K562 (cell line): Measurements from ENCODE around the gene PTTG2. TPM values are rescaled to one million over a fixed set of nuclear protein-coding genes. Genes with fewer than 3 reads are reported as not detected.

Experiments
- ATAC-seq: fragments of 200-7000 bp; cut with Tn5 transposase; 3 replicates; pipeline ENCODE4 v1.9.1; 2020; ENCODE audit warnings: moderate library complexity
- BruUV-seq: library from RNA; stranded (reverse); fragments of 400-500 nt; replicated peaks from 2 replicates; lab custom pipeline; 2021; lab: Mats Ljungman, UMichigan
- CTCF ChIA-PET: fragments of 300-600 bp; formaldehyde crosslinking; extraction: SDS; loops from one replicate; lab custom pipeline; 2021; ENCODE audit warnings: low intra/inter-chr PET ratio; lab: Yijun Ruan, JAX
- POLR2A ChIA-PET: fragments of 300-600, 350-650 bp; sonication (Branson Sonifier 250); formaldehyde crosslinking; extraction: SDS; loops from one replicate; lab custom pipeline; 2021; ENCODE audit warnings: antibody characterized with exemption, inconsistent platforms; lab: Yijun Ruan, JAX
- DNase-seq, 4 experiments: peaks; one replicate each; pipeline versions ENCODE4 v3.0.0 to v3.0.0-alpha.2; 2011 to 2018; ENCODE audit warnings: low spot score in 3 of 4, mixed read lengths in 3 of 4; ENCODE audit errors: extremely low read depth in 1 of 4
- FAIRE-seq: peaks from 2 replicates; lab custom pipeline; 2011; peaks lifted over from hg19 to GRCh38; lab: Jason Lieb, UNC
- H2AFZ ChIP-seq: 2 replicates; pipeline ENCODE4 v1.6.0; 2011; ENCODE audit warnings: low read depth, low read length, control low read depth, inconsistent platforms
- H3K27ac ChIP-seq: fragments of 200-600 bp; 3 replicates; pipeline ENCODE4 v1.8.0; 2011; ENCODE audit warnings: low read depth, mild to moderate bottlenecking, control low read depth, inconsistent platforms, low read length, moderate library complexity, mixed read lengths; ENCODE audit errors: extremely low read depth
- H3K27me3 ChIP-seq, 2 experiments: fragments of 300-600 bp in 1 of 2; 2 replicates in 1 of 2; 3 replicates in 1 of 2; pipeline versions ENCODE4 v1.6.0 to v1.8.0; 2011; ENCODE audit warnings: inconsistent platforms in 2 of 2, low read length in 2 of 2, mild to moderate bottlenecking in 1 of 2, mixed read lengths in 1 of 2, moderate library complexity in 1 of 2; ENCODE audit not compliant: control insufficient read depth in 2 of 2, insufficient read depth in 2 of 2
- H3K36me3 ChIP-seq: fragments of 300-600 bp; 3 replicates; pipeline ENCODE4 v1.8.0; 2011; ENCODE audit warnings: mild to moderate bottlenecking, low read length, inconsistent platforms; ENCODE audit not compliant: control insufficient read depth, insufficient read depth
- H3K4me1 ChIP-seq, 2 experiments: fragments of 200-600 bp in 1 of 2; replicated peaks in 1 of 2; 2 replicates in 1 of 2; 3 replicates in 1 of 2; pipeline versions ENCODE4 v1.5.1 to v1.8.0; 2011; ENCODE audit warnings: inconsistent platforms in 2 of 2, low read length in 2 of 2, mild to moderate bottlenecking in 1 of 2, mixed read lengths in 1 of 2, moderate library complexity in 1 of 2; ENCODE audit not compliant: control insufficient read depth in 2 of 2, insufficient read depth in 2 of 2
- H3K4me2 ChIP-seq: 2 replicates; pipeline ENCODE4 v1.6.1; 2011; ENCODE audit warnings: low read length, control low read depth, inconsistent platforms, mixed read lengths; ENCODE audit not compliant: insufficient read depth
- H3K4me3 ChIP-seq: fragments of 200-600 bp; sonication (generic), shearing (Covaris generic); 2 replicates; pipeline ENCODE4 v1.5.1; 2016; ENCODE audit warnings: control low read depth, inconsistent platforms
- H3K79me2 ChIP-seq: fragments of 200-600 bp; 3 replicates; pipeline ENCODE4 v1.8.0; 2011; ENCODE audit warnings: low read length, inconsistent platforms; ENCODE audit not compliant: control insufficient read depth, insufficient read depth
- H3K9ac ChIP-seq, 2 experiments: 2 replicates each; pipeline versions ENCODE4 v1.6.0 to v1.6.1; 2011; ENCODE audit warnings: low read depth in 2 of 2, low read length in 2 of 2, control low read depth in 1 of 2, inconsistent platforms in 1 of 2, mild to moderate bottlenecking in 1 of 2, mixed read lengths in 1 of 2; ENCODE audit not compliant: insufficient read depth in 1 of 2
- H3K9me1 ChIP-seq: one replicate; pipeline ENCODE4 v1.6.0; 2011; ENCODE audit warnings: inconsistent platforms, mild to moderate bottlenecking, low read length, moderate library complexity; ENCODE audit not compliant: control insufficient read depth, insufficient read depth
- H3K9me3 ChIP-seq: replicated peaks from 2 replicates; pipeline ENCODE4 v1.5.1; 2011; ENCODE audit warnings: low read depth, low read length, inconsistent platforms; ENCODE audit not compliant: control insufficient read depth, insufficient read depth
- H4K20me1 ChIP-seq: replicated peaks from 2 replicates; pipeline ENCODE4 v1.6.1; 2011; ENCODE audit warnings: low read length, inconsistent platforms, mixed read lengths; ENCODE audit not compliant: control insufficient read depth, insufficient read depth
- CBX8 ChIP-seq: fragments of 200-600 bp; sonication (generic); IDR thresholded peaks from 2 replicates; pipeline ENCODE4 v1.6.1; 2012; ENCODE audit warnings: borderline replicate concordance, mixed run types, low read depth, mild to moderate bottlenecking, moderate library complexity, mixed read lengths, low read length, control low read depth, inconsistent platforms; ENCODE audit not compliant: poor library complexity, severe bottlenecking; ENCODE audit errors: extremely low read depth
- WGBS: fragments of 100-300 bp; shearing (Covaris generic); methylation state at CpG from one replicate; pipeline ENCODE4 v1.1.6; 2016; ENCODE audit warnings: low coverage, mixed read lengths; ENCODE audit not compliant: insufficient coverage; ENCODE audit errors: missing lambda C conversion rate; 5-methylcytosine and 5-hydroxymethylcytosine counted together
- in situ Hi-C: fragments of 300-500 bp; cut with MboI; formaldehyde crosslinking; loops from 4 replicates; pipeline ENCODE4 v1.15.0; 2018; ENCODE audit warnings: inconsistent platforms, mixed read lengths
- intact Hi-C: fragments of 100-400 bp; cut with micrococcal nuclease; formaldehyde crosslinking; loops from 2 replicates; pipeline ENCODE4 v1.14.2; 2022
- polyA plus RNA-seq, 8 experiments: library from polyadenylated mRNA; depleted of rRNA in 4 of 8; stranded (reverse) in 5 of 8; unstranded in 3 of 8; fragments of >200 nt; fragmentation: Nextera tagmentation in 2 of 8; fragmentation: Illumina TruSeq in 1 of 8; extraction: Ambion mirVana in 2 of 8; extraction: Trizol in 1 of 8; gene quantifications; 2 replicates each; pipeline versions ENCODE4 v1.2.1 to v1.2.3, GENCODE V29; 2011 to 2014; ENCODE audit warnings: inconsistent platforms in 1 of 8, missing spikeins in 1 of 8
- total RNA-seq, 7 experiments: library from RNA; depleted of rRNA in 6 of 7; stranded (reverse); fragments of >200 nt in 6 of 7; fragmentation: Illumina TruSeq in 2 of 7; extraction: Trizol in 2 of 7; gene quantifications; 2 replicates each; pipeline versions ENCODE4 v1.2.1 to v1.2.3, GENCODE V29; 2011 to 2021; ENCODE audit warnings: low replicate concordance in 1 of 7
- TF ChIP-seq, protein P1 (sequence below), 3 experiments: IDR thresholded peaks in 2 of 3; conservative IDR thresholded peaks in 1 of 3; 2 replicates each; pipeline ENCODE4 v1.5.1; 2011 to 2012; ENCODE audit warnings: low read length in 3 of 3, mild to moderate bottlenecking in 3 of 3, control low read depth in 2 of 3, improper control_type of control experiment in 1 of 3, inconsistent platforms in 1 of 3, low read depth in 1 of 3, mixed read lengths in 1 of 3, moderate library complexity in 1 of 3; ENCODE audit not compliant: insufficient read depth in 2 of 3

Gene PTTG2
- total and polyA plus RNA-seq, 9 of the 15 experiments (the other 6 are each of a cell fraction or from before 2014, with no cell fraction given): not detected

DNA sequence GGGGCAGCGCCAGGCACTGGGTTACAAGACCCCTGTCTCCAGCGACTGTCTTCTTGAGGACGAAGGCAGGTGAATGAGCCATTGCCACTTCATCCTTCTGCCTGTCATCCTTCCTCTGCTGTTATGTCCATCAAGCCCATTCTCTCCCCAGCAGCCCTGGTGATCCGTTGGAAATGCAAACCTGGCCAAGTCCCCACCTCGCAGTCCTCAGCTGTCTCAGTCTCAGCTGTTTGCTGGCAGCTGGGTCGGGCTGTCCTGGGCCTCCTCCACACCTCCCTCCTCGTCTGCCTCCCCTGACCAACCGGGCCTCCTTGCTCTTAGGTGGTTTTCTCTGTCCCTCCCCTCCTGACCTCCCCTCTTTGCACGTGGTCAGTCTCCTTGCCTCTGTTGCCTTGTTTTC lies 38.0 kb downstream of the PTTG2 start (continued):
- TF ChIP-seq, protein P1, sequence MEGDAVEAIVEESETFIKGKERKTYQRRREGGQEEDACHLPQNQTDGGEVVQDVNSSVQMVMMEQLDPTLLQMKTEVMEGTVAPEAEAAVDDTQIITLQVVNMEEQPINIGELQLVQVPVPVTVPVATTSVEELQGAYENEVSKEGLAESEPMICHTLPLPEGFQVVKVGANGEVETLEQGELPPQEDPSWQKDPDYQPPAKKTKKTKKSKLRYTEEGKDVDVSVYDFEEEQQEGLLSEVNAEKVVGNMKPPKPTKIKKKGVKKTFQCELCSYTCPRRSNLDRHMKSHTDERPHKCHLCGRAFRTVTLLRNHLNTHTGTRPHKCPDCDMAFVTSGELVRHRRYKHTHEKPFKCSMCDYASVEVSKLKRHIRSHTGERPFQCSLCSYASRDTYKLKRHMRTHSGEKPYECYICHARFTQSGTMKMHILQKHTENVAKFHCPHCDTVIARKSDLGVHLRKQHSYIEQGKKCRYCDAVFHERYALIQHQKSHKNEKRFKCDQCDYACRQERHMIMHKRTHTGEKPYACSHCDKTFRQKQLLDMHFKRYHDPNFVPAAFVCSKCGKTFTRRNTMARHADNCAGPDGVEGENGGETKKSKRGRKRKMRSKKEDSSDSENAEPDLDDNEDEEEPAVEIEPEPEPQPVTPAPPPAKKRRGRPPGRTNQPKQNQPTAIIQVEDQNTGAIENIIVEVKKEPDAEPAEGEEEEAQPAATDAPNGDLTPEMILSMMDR (IDR thresholded peaks at IDR 0.05 in 2 of 3, conservative IDR thresholded peaks at IDR 0.05 in 1 of 3; ENCODE audit: insufficient read depth in 2 of 3, low read depth in 1 of 3, low read length in 3 of 3): no peak

DNA sequence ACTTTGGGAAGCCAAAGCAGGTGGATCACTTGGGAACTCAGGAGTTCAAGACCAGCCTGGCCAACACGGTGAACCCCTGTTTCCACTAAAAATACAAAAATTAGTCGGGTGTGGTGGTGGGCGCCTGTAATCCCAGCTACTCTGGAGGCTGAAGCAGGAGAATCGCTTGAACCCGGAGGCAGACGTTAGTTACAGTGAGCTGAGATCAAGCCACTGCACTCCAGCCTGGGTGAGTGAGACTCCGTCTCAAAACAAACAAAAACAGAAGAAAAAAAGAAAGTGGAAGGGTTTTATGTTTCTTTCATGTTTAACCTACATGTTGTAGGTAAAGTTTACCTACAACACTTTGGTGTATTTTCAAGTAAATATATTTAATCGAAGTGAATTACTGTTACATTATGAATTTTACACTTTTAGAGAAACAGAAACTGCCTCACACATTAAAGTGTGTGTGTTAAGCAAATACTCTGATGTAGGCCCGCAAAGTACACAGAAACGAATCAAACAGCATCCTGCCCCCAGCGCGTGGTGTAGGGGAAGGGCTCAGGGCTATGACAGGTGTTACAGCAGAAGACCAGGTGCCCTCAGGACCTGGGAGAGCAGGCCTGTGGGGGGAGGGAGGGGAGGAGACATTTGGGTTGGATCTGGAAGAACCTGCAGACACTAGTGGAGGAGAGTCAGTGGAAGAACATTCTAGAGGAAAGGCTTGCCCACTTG lies 39.0 kb downstream of the PTTG2 start:
- DNase-seq: no peak
- H4K20me1 ChIP-seq: peaks cover 8% of the 10 kb centered on the region; the same call in 1 of the 2 replicates
- intact Hi-C loops (no loop called here), in situ Hi-C loops (no loop called here)
- H3K4me1 ChIP-seq: peaks cover 3 to 7% of the 10 kb centered on the region in 2 experiments; a peak in 3 of 5 replicates
- FAIRE-seq: no peak
- no TSS peak for BruUV-seq
- no peak for TF ChIP-seq CBX8
- H3K36me3 ChIP-seq: no peaks in the 10 kb centered on the region
- H3K9me1 ChIP-seq: no peaks in the 10 kb centered on the region
- ChIA-PET POLR2A (no interaction called here), CTCF (no interaction called here)
- no peaks in the 10 kb centered on the region for H3K9me3 ChIP-seq
- ATAC-seq: no peak
- no peak overlapping the region for H3K4me2 ChIP-seq
- H3K79me2 ChIP-seq: no peaks in the 10 kb centered on the region
- H3K27me3 ChIP-seq: peaks cover 9 to 12% of the 10 kb centered on the region in 2 experiments; a peak in 3 of 5 replicates
- WGBS: 13% methylated on average over 12 of the region's 12 CpGs
- no peak overlapping the region for H3K27ac ChIP-seq
- H3K4me3 ChIP-seq: no peak overlapping the region
- H3K9ac ChIP-seq: no peak overlapping the region
- H2AFZ ChIP-seq: no peak overlapping the region
